Erythroblast (primary cell): ENCODE results near the gene FNDC5.

Experiments
- DNase-seq, 2 experiments: peaks; one replicate each; lab custom pipeline; 2025; lab: John Stamatoyannopoulos, UW
- GATA1 ChIP-seq: IDR thresholded peaks from 2 replicates; pipeline ENCODE4 v1.6.1; 2011; ENCODE audit warnings: low read depth, mild to moderate bottlenecking, control low read depth, low read length, moderate library complexity
- POLR2A ChIP-seq: IDR thresholded peaks from 2 replicates; pipeline ENCODE4 v1.6.1; 2011; ENCODE audit warnings: mild to moderate bottlenecking, low read length

The FNDC5 gene

GRCh38 chr1:32883338-32884031, 12.8 kb upstream of the FNDC5 start:
- TF ChIP-seq GATA1 (no peak), POLR2A (no peak)

GRCh38 chr1:32881871-32882850, 11.4 kb upstream of the FNDC5 start:
- TF ChIP-seq POLR2A (no peak), GATA1 (no peak)
- no peak for DNase-seq

More at GRCh38 chr1:32883338-32884031, 12.8 kb upstream of the FNDC5 start:
- no peak for DNase-seq

GRCh38 chr1:32881291-32881690, 10.6 kb upstream of the FNDC5 start:
- no peak for TF ChIP-seq GATA1
- TF ChIP-seq POLR2A, result no peak
- DNase-seq, result no peak

- DNase-seq, result no peak
- TF ChIP-seq POLR2A (no peak), GATA1 (no peak)
Observed at GRCh38 chr1:32878637-32879041, 7.9 kb upstream of the FNDC5 start.

GRCh38 chr1:32878183-32878582, 7.5 kb upstream of the FNDC5 start:
- TF ChIP-seq GATA1 (no peak), POLR2A (no peak)

GRCh38 chr1:32877211-32878110, 6.7 kb upstream of the FNDC5 start:
- DNase-seq, result no peak
- no peak for TF ChIP-seq GATA1
- no peak for TF ChIP-seq POLR2A

More at GRCh38 chr1:32878183-32878582, 7.5 kb upstream of the FNDC5 start:
- DNase-seq, result no peak

- DNase-seq, result peak; percentile 59 to 78
- TF ChIP-seq GATA1, result no peak
Observed at GRCh38 chr1:32876341-32877210, 5.9 kb upstream of the FNDC5 start.

- no peak for TF ChIP-seq GATA1
- no peak for TF ChIP-seq POLR2A
- DNase-seq, result no peak
Observed at GRCh38 chr1:32874860-32875752, 4.4 kb upstream of the FNDC5 start.

- TF ChIP-seq GATA1 (no peak), POLR2A (no peak)
- no peak for DNase-seq
Observed at GRCh38 chr1:32873484-32873883, 2.8 kb upstream of the FNDC5 start.

- DNase-seq, result no peak
- TF ChIP-seq GATA1 (no peak), POLR2A (no peak)
Observed at GRCh38 chr1:32872192-32872460, 1.4 kb upstream of the FNDC5 start.

GRCh38 chr1:32871364-32872191, 866 bp upstream of the FNDC5 start:
- peak; percentile 7 to 20 for DNase-seq
- TF ChIP-seq POLR2A (no peak), GATA1 (no peak)
